Osteocyte (in vitro differentiated cells): ENCODE results near the gene HINT2. TPM values are rescaled to one million over a fixed set of nuclear protein-coding genes. Genes with fewer than 3 reads are reported as not detected.

Source experiments
- DNase-seq: peaks from one replicate; pipeline ENCODE4 v3.0.0; 2021; ENCODE audit warnings: mixed read lengths; ENCODE audit not compliant: unreplicated experiment; ENCODE audit errors: extremely low spot score
- H3K27ac Mint-ChIP-seq: one replicate; pipeline ENCODE4 v1.8.0; 2021; ENCODE audit warnings: mild to moderate bottlenecking, mixed read lengths; ENCODE audit not compliant: unreplicated experiment
- H3K27me3 Mint-ChIP-seq: one replicate; pipeline ENCODE4 v1.8.0; 2021; ENCODE audit warnings: mixed read lengths; ENCODE audit not compliant: unreplicated experiment
- H3K36me3 Mint-ChIP-seq: one replicate; pipeline ENCODE4 v1.8.0; 2021; ENCODE audit warnings: mixed read lengths; ENCODE audit not compliant: unreplicated experiment
- H3K4me1 Mint-ChIP-seq: one replicate; pipeline ENCODE4 v1.8.0; 2021; ENCODE audit warnings: mixed read lengths; ENCODE audit not compliant: unreplicated experiment
- H3K4me3 Mint-ChIP-seq: one replicate; pipeline ENCODE4 v1.8.0; 2021; ENCODE audit warnings: mild to moderate bottlenecking, moderate library complexity, mixed read lengths; ENCODE audit not compliant: unreplicated experiment
- H3K9me3 Mint-ChIP-seq: one replicate; pipeline ENCODE4 v1.8.0; 2021; ENCODE audit warnings: mixed read lengths; ENCODE audit not compliant: unreplicated experiment
- CTCF ChIP-seq: fragments of 200-600 bp; sonication (generic); IDR thresholded peaks from 2 replicates; pipeline ENCODE4 v1.5.0; 2021; ENCODE audit warnings: antibody characterized with exemption, mild to moderate bottlenecking, moderate library complexity
- total RNA-seq: library from RNA; stranded (reverse); gene quantifications from 2 replicates; pipeline ENCODE4 v1.2.1, GENCODE V29; 2021

The HINT2 gene
- total RNA-seq, 1 donor from 2014 or later: 36.0 TPM

- Mint-ChIP-seq H3K4me3 (no peak overlapping the region), H3K9me3 (no peaks in the 10 kb centered on the region), H3K36me3 (no peaks in the 10 kb centered on the region), H3K4me1 (peaks cover 32% of the 10 kb centered on the region), H3K27me3 (peaks cover 3% of the 10 kb centered on the region), H3K27ac (no peak overlapping the region)
- no peak for TF ChIP-seq CTCF
- DNase-seq: no peak
Observed at GRCh38 chr9:35816708-35817107, 1.9 kb upstream of the HINT2 start.

- peaks cover 36% of the 10 kb centered on the region for H3K4me1 Mint-ChIP-seq
- TF ChIP-seq CTCF: peak; percentile 47
- H3K27me3 Mint-ChIP-seq: peaks cover 3% of the 10 kb centered on the region
Observed at GRCh38 chr9:35814106-35814840, 569 bp downstream of the HINT2 start.

GRCh38 chr9:35813434-35814105 lies 1.3 kb downstream of the HINT2 start:
- no peaks in the 10 kb centered on the region for H3K36me3 Mint-ChIP-seq
- no peaks in the 10 kb centered on the region for H3K9me3 Mint-ChIP-seq
- peaks cover 36% of the 10 kb centered on the region for H3K4me1 Mint-ChIP-seq
- DNase-seq: no peak
- peaks cover 3% of the 10 kb centered on the region for H3K27me3 Mint-ChIP-seq
- TF ChIP-seq CTCF: peak; percentile 29
- peak overlapping the region; percentile 83 for H3K4me3 Mint-ChIP-seq
- H3K27ac Mint-ChIP-seq: no peak overlapping the region

More at GRCh38 chr9:35814106-35814840, 569 bp downstream of the HINT2 start:
- DNase-seq: no peak
- peak overlapping the region; percentile 83 for H3K4me3 Mint-ChIP-seq
- peak overlapping the region; percentile 89 for H3K27ac Mint-ChIP-seq
- H3K9me3 Mint-ChIP-seq: no peaks in the 10 kb centered on the region
- H3K36me3 Mint-ChIP-seq: no peaks in the 10 kb centered on the region

- no peaks in the 10 kb centered on the region for H3K27me3 Mint-ChIP-seq
- peak within 1 kb of the TSS; percentile 92 for H3K27ac Mint-ChIP-seq
- DNase-seq: peak; percentile 96
- H3K36me3 Mint-ChIP-seq: peaks cover 6% of the 10 kb centered on the region
- peak within 1 kb of the TSS; percentile 86 for H3K4me3 Mint-ChIP-seq
- peaks cover 36% of the 10 kb centered on the region for H3K4me1 Mint-ChIP-seq
- no peak for TF ChIP-seq CTCF
- H3K9me3 Mint-ChIP-seq: no peaks in the 10 kb centered on the region
Observed at GRCh38 chr9:35812025-35812602, 2.7 kb downstream of the HINT2 start, which contains the start of gene SPAG8. Gene SPAG8 (minus strand): TSS chr9:35812262. CDS start chr9:35812147, 115 bp downstream.
